Kidney (tissue), 14 donors: ENCODE results near the gene TECPR1. TPM values are rescaled to one million over a fixed set of nuclear protein-coding genes. Genes with fewer than 3 reads are reported as not detected.

Source experiments
- DNase-seq, 5 donors: peaks; one replicate each; pipeline ENCODE4 v3.0.0-alpha.2; 2013 to 2020
- FAIRE-seq: peaks from 2 replicates; lab custom pipeline; 2012; peaks lifted over from hg19 to GRCh38; lab: Jason Lieb, UNC
- H3K27ac ChIP-seq, 2 donors: one replicate each; pipeline ENCODE4 v1.7.0; 2013; ENCODE audit warnings: low read depth in 2 of 2, low read length in 2 of 2, inconsistent platforms in 1 of 2
- H3K27me3 ChIP-seq: one replicate; pipeline ENCODE4 v1.7.1; 2013; ENCODE audit warnings: low read length, inconsistent platforms; ENCODE audit not compliant: control insufficient read depth, insufficient read depth
- H3K36me3 ChIP-seq, 3 donors: one replicate each; pipeline versions ENCODE4 v1.7.0 to v1.7.1; 2013; ENCODE audit warnings: low read length in 3 of 3, control low read depth in 1 of 3, inconsistent platforms in 1 of 3; ENCODE audit not compliant: insufficient read depth in 3 of 3, control insufficient read depth in 2 of 3
- H3K4me1 ChIP-seq, 3 donors: one replicate each; pipeline versions ENCODE4 v1.7.0 to v1.7.1; 2013; ENCODE audit warnings: low read length in 3 of 3, inconsistent platforms in 1 of 3, low read depth in 1 of 3; ENCODE audit not compliant: control insufficient read depth in 2 of 3, insufficient read depth in 2 of 3
- H3K4me3 ChIP-seq, 3 donors: one replicate each; pipeline versions ENCODE4 v1.7.0 to v1.8.1; 2013; ENCODE audit warnings: low read length in 3 of 3, control low read depth in 1 of 3, inconsistent platforms in 1 of 3
- H3K9ac ChIP-seq, 3 donors: one replicate each; pipeline versions ENCODE4 v1.7.0 to v1.7.1; 2013; ENCODE audit warnings: low read length in 3 of 3, control low read depth in 1 of 3, inconsistent platforms in 1 of 3
- H3K9me3 ChIP-seq, 3 donors: one replicate each; pipeline versions ENCODE4 v1.7.0 to v1.7.1; 2013; ENCODE audit warnings: low read length in 3 of 3, control low read depth in 1 of 3, inconsistent platforms in 1 of 3; ENCODE audit not compliant: control insufficient read depth in 2 of 3, insufficient read depth in 1 of 3
- intact Hi-C: fragments of 100-400 bp; cut with DNase I; formaldehyde crosslinking; loops from one replicate; pipeline ENCODE4 v1.11.1; 2022
- polyA plus RNA-seq: library from polyadenylated mRNA; stranded (reverse); fragments of 350-450 nt; fragmentation: Illumina TruSeq; extraction: RNeasy Lipid Tissue Mini Kit (QIAGEN cat#74804); gene quantifications from one replicate; pipeline ENCODE4 v1.2.3, GENCODE V29; 2014; ENCODE audit warnings: low read depth, low replicate concordance; ENCODE audit not compliant: insufficient read depth
- total RNA-seq: library from RNA; stranded (reverse); fragmentation: NEBNext Ultra II Directional; extraction: Animal tissue kit (Norgen Biotek cat#: 25700); gene quantifications from one replicate; pipeline ENCODE4 v1.2.1, GENCODE V29; 2021
- TF ChIP-seq, protein P1 (sequence below): IDR thresholded peaks from 3 replicates; pipeline ENCODE4 v1.5.1; 2012; ENCODE audit warnings: mild to moderate bottlenecking, moderate library complexity, borderline replicate concordance; ENCODE audit not compliant: insufficient read depth; ENCODE audit errors: extremely low read depth
- donor health status: control.
- donor health status: control.
- donor health status: control.
- donor health status: control.
- donor health status: control.
- donor health status: DM: yes; HTN: yes; CAD: no.
- donor health status: Normal renal cell carcinoma (clear cell type).

The TECPR1 gene
- total and polyA plus RNA-seq, 2 donors from 2014 or later: 5.1 to 39.5 TPM

DNA sequence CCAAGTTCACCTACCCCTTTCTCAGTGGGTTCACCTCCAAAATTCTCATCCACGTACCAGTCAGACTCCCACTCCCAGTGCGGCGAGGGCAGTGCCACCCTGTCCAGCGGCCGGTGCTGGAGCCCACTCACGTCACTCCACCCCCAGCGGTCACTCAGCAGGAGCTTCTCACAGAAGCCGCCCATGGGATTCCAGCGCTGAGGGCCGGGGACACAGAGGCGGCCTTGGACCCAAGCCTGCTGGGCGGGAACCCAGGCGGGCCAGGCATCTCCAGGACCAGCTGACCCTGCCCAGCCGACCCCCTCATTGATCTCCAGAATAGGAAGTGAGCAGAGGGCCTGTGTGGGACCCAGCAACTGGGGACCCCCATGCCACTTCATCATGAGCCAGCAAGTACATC is 7.2 kb downstream of the TECPR1 start:
- FAIRE-seq (no peak), DNase-seq (no peak)
- Histone ChIP-seq H3K36me3 (peaks cover 0 to 3% (median 2%) of the 10 kb centered on the region in 3 donors), H3K27ac (no peak overlapping the region), H3K9me3 (no peaks in the 10 kb centered on the region), H3K4me1 (peaks cover 0 to 3% (median 0%) of the 10 kb centered on the region in 3 donors), H3K27me3 (no peaks in the 10 kb centered on the region), H3K4me3 (no peak overlapping the region), H3K9ac (no peak overlapping the region)
- intact Hi-C loops: no loop called here
- TF ChIP-seq, protein P1, sequence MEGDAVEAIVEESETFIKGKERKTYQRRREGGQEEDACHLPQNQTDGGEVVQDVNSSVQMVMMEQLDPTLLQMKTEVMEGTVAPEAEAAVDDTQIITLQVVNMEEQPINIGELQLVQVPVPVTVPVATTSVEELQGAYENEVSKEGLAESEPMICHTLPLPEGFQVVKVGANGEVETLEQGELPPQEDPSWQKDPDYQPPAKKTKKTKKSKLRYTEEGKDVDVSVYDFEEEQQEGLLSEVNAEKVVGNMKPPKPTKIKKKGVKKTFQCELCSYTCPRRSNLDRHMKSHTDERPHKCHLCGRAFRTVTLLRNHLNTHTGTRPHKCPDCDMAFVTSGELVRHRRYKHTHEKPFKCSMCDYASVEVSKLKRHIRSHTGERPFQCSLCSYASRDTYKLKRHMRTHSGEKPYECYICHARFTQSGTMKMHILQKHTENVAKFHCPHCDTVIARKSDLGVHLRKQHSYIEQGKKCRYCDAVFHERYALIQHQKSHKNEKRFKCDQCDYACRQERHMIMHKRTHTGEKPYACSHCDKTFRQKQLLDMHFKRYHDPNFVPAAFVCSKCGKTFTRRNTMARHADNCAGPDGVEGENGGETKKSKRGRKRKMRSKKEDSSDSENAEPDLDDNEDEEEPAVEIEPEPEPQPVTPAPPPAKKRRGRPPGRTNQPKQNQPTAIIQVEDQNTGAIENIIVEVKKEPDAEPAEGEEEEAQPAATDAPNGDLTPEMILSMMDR: no peak

DNA sequence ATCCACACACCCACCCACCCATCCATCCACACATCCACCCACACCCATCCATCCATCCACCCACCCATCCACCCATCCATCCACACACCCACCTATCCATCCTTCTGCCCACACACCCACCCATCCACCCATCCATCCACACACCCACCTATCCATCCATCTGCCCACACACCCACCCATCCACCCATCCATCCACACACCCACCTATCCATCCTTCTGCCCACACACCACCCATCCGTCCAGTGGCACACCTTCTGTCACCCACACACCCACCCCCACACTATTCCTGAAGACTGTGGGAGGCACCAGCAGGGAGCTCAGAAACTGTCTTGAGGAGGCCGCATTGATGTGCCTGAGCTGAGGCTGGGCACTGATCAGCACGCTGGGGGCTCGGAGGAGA is 9.1 kb downstream of the TECPR1 start:
- H3K4me1 ChIP-seq: no peaks in the 10 kb centered on the region
- H3K27me3 ChIP-seq: no peaks in the 10 kb centered on the region
- H3K36me3 ChIP-seq: peaks cover 0 to 6% (median 3%) of the 10 kb centered on the region in 3 donors
- DNase-seq: no peak
- no peaks in the 10 kb centered on the region for H3K9me3 ChIP-seq
- intact Hi-C loops: no loop called here
- H3K4me3 ChIP-seq: no peak overlapping the region
- H3K9ac ChIP-seq: no peak overlapping the region
- TF ChIP-seq, protein P1: no peak
- no peak overlapping the region for H3K27ac ChIP-seq
- no peak for FAIRE-seq

DNA sequence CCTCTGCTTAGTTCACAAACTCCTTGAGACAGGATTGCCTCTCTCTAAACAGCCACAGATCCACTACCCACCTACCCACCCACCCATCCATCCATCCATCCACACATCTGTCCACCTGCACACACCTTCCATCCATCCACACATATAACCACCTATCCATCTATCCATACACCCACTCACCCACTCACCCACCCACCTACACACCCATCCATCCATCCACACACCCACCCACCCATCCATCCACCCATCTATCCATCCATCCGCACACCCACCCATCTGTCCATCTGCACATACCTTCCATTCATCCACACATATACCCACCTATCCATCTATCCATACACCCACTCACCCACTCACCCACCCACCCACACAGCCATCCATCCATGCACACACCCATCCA is 9.7 kb downstream of the TECPR1 start:
- no peak overlapping the region for H3K27ac ChIP-seq
- DNase-seq: no peak
- no peak overlapping the region for H3K9ac ChIP-seq
- no peaks in the 10 kb centered on the region for H3K9me3 ChIP-seq
- peaks cover 0 to 6% (median 3%) of the 10 kb centered on the region in 3 donors for H3K36me3 ChIP-seq
- no peaks in the 10 kb centered on the region for H3K4me1 ChIP-seq
- FAIRE-seq: no peak
- H3K4me3 ChIP-seq: no peak overlapping the region
- intact Hi-C loops: no loop called here
- no peaks in the 10 kb centered on the region for H3K27me3 ChIP-seq
- TF ChIP-seq, protein P1: no peak

DNA sequence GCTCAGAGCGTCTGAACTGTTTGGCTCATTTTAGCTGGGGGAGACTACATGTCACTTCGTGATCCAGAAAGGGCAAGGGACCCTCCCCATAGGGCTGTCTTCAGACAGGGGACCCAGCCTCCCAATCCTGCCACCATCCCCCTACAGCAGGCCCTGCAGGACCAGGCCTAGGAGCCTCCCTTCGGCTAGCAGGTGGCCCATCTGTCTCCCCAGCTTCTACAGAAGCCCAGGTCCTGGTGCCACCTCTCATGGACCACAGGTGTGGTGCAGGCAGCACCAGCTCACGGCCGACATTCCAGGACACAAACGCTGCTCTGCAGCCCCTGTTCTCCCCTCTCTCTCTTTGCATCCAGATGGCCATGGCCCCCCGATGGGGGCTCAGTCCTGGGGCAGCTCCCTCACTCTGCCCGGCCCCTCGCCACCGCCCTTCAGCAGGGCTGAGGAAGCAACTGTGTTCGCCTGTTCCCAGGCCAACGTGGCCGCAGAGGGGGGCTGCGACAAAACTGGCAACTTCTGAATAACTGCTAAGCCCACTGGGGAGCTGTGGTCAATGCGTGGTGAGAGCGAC is 10.3 kb downstream of the TECPR1 start:
- H3K27me3 ChIP-seq: no peaks in the 10 kb centered on the region
- FAIRE-seq (no peak), DNase-seq (no peak)
- H3K4me1 ChIP-seq: no peaks in the 10 kb centered on the region
- no peak overlapping the region for H3K27ac ChIP-seq
- H3K9me3 ChIP-seq: no peaks in the 10 kb centered on the region
- H3K4me3 ChIP-seq: no peak overlapping the region
- H3K36me3 ChIP-seq: peaks cover 0 to 6% (median 3%) of the 10 kb centered on the region in 3 donors
- TF ChIP-seq, protein P1: no peak
- no peak overlapping the region for H3K9ac ChIP-seq
- intact Hi-C loops: no loop called here
